Spleen (tissue), 7 donors: ENCODE results near the gene ZNF107.

Experiments
- CTCF ChIP-seq, 11 experiments: fragments of 200-600 bp in 7 of 11; fragments of 450-650 bp in 4 of 11; sonication (generic) in 4 of 11; IDR thresholded peaks in 8 of 11; conservative IDR thresholded peaks in 3 of 11; 1 replicate in 7 of 11; 2 replicates in 4 of 11; pipeline versions ENCODE4 v1.4.0 to v1.8.0; 2016 to 2021; ENCODE audit warnings: antibody characterized with exemption in 11 of 11, inconsistent platforms in 4 of 11, mild to moderate bottlenecking in 1 of 11
- POLR2A ChIP-seq, 3 donors: fragments of 450-650 bp; IDR thresholded peaks; one replicate each; pipeline ENCODE4 v1.5.1; 2017; ENCODE audit warnings: antibody characterized with exemption in 3 of 3, mild to moderate bottlenecking in 1 of 3
- donor health status: DM: no; HTN: no; CAD: no; lungs with moderate emphysema.
- donor health status: DM: no; HTN: no; CAD: no.
- donor health status: DM: no; HTN: no; CAD: no.

- TF ChIP-seq POLR2A (IDR thresholded peaks at IDR 0.05) (no peak), CTCF (IDR thresholded peaks at IDR 0.05 in 8 of 11, conservative IDR thresholded peaks at IDR 0.05 in 3 of 11) (no peak)
Measured at GRCh38 chr7:64744680-64745079, 78.7 kb downstream of the ZNF107 start.
